HEK293 (cell line): Measurements from ENCODE around the gene AK3.

ENCODE experiments used
- BCL11B ChIP-seq: fragments of 450-650 bp; formaldehyde crosslinking; IDR thresholded peaks from 2 replicates; pipeline ENCODE4 v1.5.1; 2016; ENCODE audit warnings: low read depth, missing biosample characterization, missing genetic modification characterization
- BCL6B ChIP-seq: fragments of 450-650 bp; formaldehyde crosslinking; IDR thresholded peaks from 2 replicates; pipeline ENCODE4 v1.5.1; 2017; ENCODE audit warnings: missing biosample characterization, missing genetic modification characterization
- CTCF ChIP-seq: fragments of 450-650 bp; formaldehyde crosslinking; IDR thresholded peaks from 2 replicates; pipeline ENCODE4 v1.5.1; 2016; ENCODE audit warnings: missing biosample characterization, missing genetic modification characterization
- HIC1 ChIP-seq: fragments of 450-650 bp; formaldehyde crosslinking; IDR thresholded peaks from 2 replicates; pipeline ENCODE4 v1.5.1; 2016; ENCODE audit warnings: missing biosample characterization, missing genetic modification characterization
- TRIM28 ChIP-seq: IDR thresholded peaks from 2 replicates; pipeline ENCODE4 v1.6.1; 2011; ENCODE audit warnings: low read length, control low read depth, borderline replicate concordance
- ZBTB10 ChIP-seq: fragments of 450-650 bp; formaldehyde crosslinking; IDR thresholded peaks from 2 replicates; pipeline ENCODE4 v1.5.1; 2016; ENCODE audit warnings: missing biosample characterization, missing genetic modification characterization
- ZBTB11 ChIP-seq: fragments of 450-650 bp; formaldehyde crosslinking; conservative IDR thresholded peaks from 2 replicates; pipeline ENCODE4 v1.5.1; 2016; ENCODE audit warnings: low read depth, missing biosample characterization, missing genetic modification characterization
- ZBTB26 ChIP-seq: fragments of 450-650 bp; formaldehyde crosslinking; optimal IDR thresholded peaks from 2 replicates; pipeline ENCODE3; 2016; ENCODE audit warnings: missing biosample characterization, mild to moderate bottlenecking, missing genetic modification characterization
- ZFP3 ChIP-seq: fragments of 450-650 bp; formaldehyde crosslinking; IDR thresholded peaks from 2 replicates; pipeline ENCODE4 v1.5.1; 2016; ENCODE audit warnings: low read depth, missing biosample characterization, missing genetic modification characterization
- ZNF175 ChIP-seq: fragments of 450-650 bp; formaldehyde crosslinking; IDR thresholded peaks from 2 replicates; pipeline ENCODE4 v1.5.1; 2016; ENCODE audit warnings: missing biosample characterization, missing genetic modification characterization
- ZNF221 ChIP-seq: fragments of 450-650 bp; formaldehyde crosslinking; IDR thresholded peaks from 2 replicates; pipeline ENCODE4 v1.5.1; 2017; ENCODE audit warnings: missing biosample characterization, missing genetic modification characterization, borderline replicate concordance
- ZNF239 ChIP-seq: fragments of 450-650 bp; formaldehyde crosslinking; IDR thresholded peaks from 2 replicates; pipeline ENCODE4 v1.5.1; 2016; ENCODE audit warnings: missing biosample characterization, missing genetic modification characterization
- ZNF280D ChIP-seq: fragments of 450-650 bp; formaldehyde crosslinking; IDR thresholded peaks from 2 replicates; pipeline ENCODE4 v1.5.1; 2016; ENCODE audit warnings: missing biosample characterization, missing genetic modification characterization
- ZNF341 ChIP-seq: fragments of 450-650 bp; formaldehyde crosslinking; IDR thresholded peaks from 2 replicates; pipeline ENCODE4; 2016; ENCODE audit warnings: low read depth, missing biosample characterization, missing genetic modification characterization
- ZNF350 ChIP-seq: fragments of 450-650 bp; formaldehyde crosslinking; IDR thresholded peaks from 2 replicates; pipeline ENCODE4 v1.5.0; 2017; ENCODE audit warnings: missing biosample characterization, mild to moderate bottlenecking, missing genetic modification characterization
- ZNF366 ChIP-seq: fragments of 450-650 bp; formaldehyde crosslinking; conservative IDR thresholded peaks from 2 replicates; pipeline ENCODE4 v1.5.1; 2016; ENCODE audit warnings: missing biosample characterization, missing genetic modification characterization
- ZNF548 ChIP-seq: fragments of 450-650 bp; formaldehyde crosslinking; IDR thresholded peaks from 2 replicates; pipeline ENCODE4 v1.5.1; 2016; ENCODE audit warnings: missing biosample characterization, missing genetic modification characterization
- ZNF580 ChIP-seq: fragments of 450-650 bp; formaldehyde crosslinking; IDR thresholded peaks from 2 replicates; pipeline ENCODE4 v1.5.1; 2016; ENCODE audit warnings: missing biosample characterization, missing genetic modification characterization
- ZNF768 ChIP-seq: fragments of 450-650 bp; formaldehyde crosslinking; IDR thresholded peaks from 2 replicates; pipeline ENCODE4 v1.5.1; 2018; ENCODE audit warnings: missing biosample characterization, mild to moderate bottlenecking, missing genetic modification characterization
- ZNF777 ChIP-seq: fragments of 450-650 bp; formaldehyde crosslinking; IDR thresholded peaks from 2 replicates; pipeline ENCODE4 v1.5.1; 2017; ENCODE audit warnings: missing biosample characterization, missing genetic modification characterization, borderline replicate concordance
- ZNF791 ChIP-seq: fragments of 450-650 bp; formaldehyde crosslinking; IDR thresholded peaks from 2 replicates; pipeline ENCODE4 v1.5.1; 2016; ENCODE audit warnings: missing biosample characterization, missing genetic modification characterization

Gene AK3

GRCh38 chr9:4740638-4741364 is at the start of gene AK3 (continued):
- TF ChIP-seq CTCF (peak; percentile 54; the same call in 1 of the 2 replicates), ZNF777 (tag by site-specific recombination) (no peak), ZBTB26 (tag by site-specific recombination) (peak; percentile 92), ZNF221 (no peak), ZNF341 (tag by site-specific recombination) (peak; percentile 54), ZNF580 (tag by site-specific recombination) (no peak), ZNF768 (no peak), ZNF350 (tag by site-specific recombination) (no peak), ZNF366 (tag by site-specific recombination) (no peak), ZFP3 (tag by site-specific recombination) (no peak), BCL6B (tag by site-specific recombination) (no peak), BCL11B (0 out of 2 replicates have a peak, but pooled peaks have one; percentile 23), HIC1 (tag by site-specific recombination) (no peak), ZNF239 (tag by site-specific recombination) (no peak), TRIM28 (no peak), ZBTB10 (peak; percentile 70; the same call in 1 of the 2 replicates), ZNF548 (tag by site-specific recombination) (no peak), ZNF280D (tag by site-specific recombination) (no peak), ZBTB11 (tag by site-specific recombination) (peak; percentile 61; the same call in 1 of the 2 replicates), ZNF791 (tag by site-specific recombination) (no peak), ZNF175 (tag by site-specific recombination) (no peak)
